GM20000 (cell line): ENCODE results near the gene ANO1.

Experiments
- DNase-seq: peaks from one replicate; pipeline ENCODE4 v3.0.0; 2012; ENCODE audit warnings: low spot score
- CTCF ChIP-seq: IDR thresholded peaks from 2 replicates; pipeline ENCODE4 v1.5.1; 2012; ENCODE audit warnings: mild to moderate bottlenecking, control low read depth; ENCODE audit errors: extremely low read depth, missing control alignments

The ANO1 gene

DNA sequence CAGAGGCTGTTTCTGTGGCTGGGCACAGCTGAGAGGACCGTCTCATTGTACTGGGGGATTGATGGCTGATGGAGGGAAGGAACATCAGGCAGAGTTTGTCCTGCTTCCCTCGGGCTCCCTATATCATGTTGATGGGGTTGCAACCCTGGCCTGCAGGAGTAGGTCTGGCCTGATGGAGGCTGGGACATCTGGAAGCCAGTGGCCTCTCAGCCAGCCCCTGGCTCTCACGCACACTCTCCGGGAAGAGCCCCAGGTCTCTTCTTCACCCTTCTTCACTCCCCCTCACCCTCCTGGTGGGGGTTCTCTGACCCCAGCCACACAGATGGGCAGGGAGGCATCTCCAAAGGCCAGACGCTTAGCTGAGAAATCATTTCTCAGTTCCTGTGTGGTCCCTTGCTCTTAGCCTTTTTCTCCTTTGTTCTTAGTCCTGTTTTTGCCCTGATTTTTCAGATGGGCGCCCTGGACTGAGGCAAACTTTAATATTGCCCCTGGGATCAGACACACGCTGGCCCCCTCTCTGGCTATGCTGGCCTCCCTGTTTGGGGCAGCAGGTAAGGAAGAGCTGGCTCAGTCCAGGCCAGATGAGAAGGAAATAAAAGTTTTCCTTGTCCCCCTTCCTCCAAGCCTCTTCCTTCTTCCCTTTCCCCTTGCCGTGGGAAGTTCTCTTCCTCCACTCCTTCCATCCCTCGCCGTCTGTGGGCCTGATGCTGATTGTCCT, 13.9 kb upstream of the ANO1 start:
- no peak for DNase-seq
- no peak for TF ChIP-seq CTCF

GRCh38 chr11:70064726-70065317, 13.3 kb upstream of the ANO1 start:
- no peak for TF ChIP-seq CTCF
- no peak for DNase-seq

DNA sequence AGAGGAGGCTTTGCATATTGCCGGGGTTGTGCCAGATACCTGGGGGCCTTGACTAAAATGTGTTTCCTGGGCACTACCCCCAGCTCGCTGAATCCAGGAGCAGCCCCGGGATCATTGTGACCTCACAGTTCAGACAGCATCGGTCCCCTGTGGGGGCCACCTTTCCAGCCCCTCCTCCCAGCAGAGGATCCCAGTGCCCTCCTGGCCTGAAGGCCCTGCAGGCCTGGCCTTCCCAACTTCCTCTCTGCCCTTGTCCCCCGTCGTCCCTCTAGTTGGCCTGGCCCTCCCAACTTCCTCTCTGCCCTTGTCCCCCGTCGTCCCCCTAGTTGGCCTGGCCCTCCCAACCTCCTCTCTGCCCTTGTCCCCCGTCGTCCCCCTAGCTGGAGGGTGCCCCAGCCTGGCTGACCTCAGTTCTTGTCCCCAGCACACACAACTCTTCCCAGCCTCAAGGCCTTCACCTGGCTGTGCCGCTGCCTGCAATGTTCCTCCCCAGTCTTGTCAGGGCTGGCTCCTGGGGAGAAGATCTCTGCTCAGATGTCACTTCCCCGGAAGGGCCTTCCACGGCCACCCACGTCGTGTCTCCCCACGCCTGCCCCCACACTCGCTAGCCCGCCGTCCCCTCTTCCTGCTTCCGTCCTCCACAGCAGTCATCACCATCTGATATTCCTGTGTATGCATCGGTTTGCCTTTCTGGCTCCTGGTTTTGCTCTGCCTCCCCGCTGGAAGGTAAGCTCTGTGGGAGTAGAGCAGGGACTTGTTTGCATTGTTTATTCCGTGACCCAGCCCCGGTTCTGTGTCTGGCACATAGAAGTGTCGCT, 12.6 kb upstream of the ANO1 start:
- no peak for DNase-seq
- no peak for TF ChIP-seq CTCF

- DNase-seq = no peak
- no peak for TF ChIP-seq CTCF
Observed at GRCh38 chr11:70066136-70066520, 12.0 kb upstream of the ANO1 start.

- TF ChIP-seq CTCF = no peak
- no peak for DNase-seq
Observed at GRCh38 chr11:70066628-70067027, 11.5 kb upstream of the ANO1 start.

DNA sequence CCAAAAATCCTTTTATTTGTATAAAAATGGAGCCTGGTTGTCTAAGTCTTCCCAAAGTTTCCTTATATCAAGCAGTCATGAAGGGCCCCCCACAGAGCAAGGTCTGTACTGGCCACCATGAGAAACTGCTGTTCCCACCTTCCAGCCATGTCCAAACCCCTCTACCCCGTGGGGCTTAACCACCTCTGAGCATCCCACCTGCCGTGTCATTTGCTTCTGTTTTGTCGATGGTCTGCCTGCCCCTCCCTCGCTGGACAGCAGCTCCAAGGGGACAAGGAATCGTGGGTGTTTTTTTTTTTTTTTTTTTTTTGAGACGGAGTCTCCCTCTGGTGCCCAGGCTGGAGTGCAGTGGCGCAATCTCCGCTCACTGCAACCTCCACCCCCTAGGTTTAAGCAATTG, 11.1 kb upstream of the ANO1 start:
- no peak for DNase-seq
- TF ChIP-seq CTCF = no peak
